ENCODE measurements around the gene SCO1.

SCO1 gene

DNA sequence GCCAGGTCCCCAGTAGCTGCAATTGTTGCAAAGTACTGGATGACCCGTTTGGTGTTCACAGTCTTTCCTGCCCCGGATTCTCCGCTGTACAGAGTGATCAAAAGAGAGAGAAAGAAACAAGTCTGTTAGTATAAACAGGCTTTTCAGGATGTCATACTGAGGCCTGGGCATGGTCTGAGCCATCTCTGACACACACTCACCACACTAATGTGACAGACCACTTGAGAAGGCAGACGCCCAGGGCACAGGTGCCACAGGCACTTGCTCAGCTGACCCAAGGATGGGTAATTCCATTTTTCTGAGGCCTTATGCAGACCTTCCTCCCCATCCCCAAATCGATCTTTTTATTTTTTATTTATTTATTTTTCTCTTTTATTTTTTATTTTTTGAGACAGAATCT, 47.7 kb downstream of the SCO1 start:
- no peak for DNase-seq

DNA sequence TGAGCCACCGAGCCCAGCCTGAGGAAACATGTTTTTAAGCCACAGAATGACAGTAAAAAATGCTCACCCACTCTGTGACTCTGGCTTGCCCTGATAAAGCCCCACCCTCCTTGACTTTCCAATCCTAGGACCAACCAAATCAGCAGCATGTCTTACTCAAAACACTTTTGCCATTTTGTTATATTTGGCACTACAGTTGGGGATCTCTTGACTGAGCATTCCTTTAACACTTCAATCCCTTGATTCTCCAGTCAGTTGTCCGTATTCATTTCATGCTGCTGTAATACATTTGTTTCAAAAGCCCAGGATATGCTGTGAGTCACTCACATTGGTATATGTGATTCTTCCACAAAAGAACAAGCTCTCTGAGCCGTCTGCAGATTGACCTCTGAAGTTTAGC, 48.4 kb downstream of the SCO1 start:
- DNase-seq: no peak

DNA sequence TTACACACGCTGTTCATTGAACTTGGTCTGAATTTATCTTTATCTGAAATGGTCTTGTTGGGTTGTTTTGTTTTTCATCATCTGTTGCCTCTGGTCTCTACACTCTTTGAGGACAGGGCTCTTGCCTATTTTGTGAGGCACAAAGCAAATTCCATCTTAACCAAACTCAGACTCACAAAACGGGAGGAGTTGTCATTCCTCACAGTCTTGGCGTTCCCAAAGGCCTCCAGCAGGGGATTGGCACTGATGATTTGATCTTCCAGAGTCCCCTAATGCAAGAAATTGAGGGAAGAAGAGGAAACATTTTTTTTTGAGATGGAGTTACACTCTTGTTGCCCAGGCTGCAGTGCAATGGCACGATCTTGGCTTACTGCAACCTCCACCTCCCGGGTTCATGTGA, 49.0 kb downstream of the SCO1 start:
- DNase-seq: no peak

DNA sequence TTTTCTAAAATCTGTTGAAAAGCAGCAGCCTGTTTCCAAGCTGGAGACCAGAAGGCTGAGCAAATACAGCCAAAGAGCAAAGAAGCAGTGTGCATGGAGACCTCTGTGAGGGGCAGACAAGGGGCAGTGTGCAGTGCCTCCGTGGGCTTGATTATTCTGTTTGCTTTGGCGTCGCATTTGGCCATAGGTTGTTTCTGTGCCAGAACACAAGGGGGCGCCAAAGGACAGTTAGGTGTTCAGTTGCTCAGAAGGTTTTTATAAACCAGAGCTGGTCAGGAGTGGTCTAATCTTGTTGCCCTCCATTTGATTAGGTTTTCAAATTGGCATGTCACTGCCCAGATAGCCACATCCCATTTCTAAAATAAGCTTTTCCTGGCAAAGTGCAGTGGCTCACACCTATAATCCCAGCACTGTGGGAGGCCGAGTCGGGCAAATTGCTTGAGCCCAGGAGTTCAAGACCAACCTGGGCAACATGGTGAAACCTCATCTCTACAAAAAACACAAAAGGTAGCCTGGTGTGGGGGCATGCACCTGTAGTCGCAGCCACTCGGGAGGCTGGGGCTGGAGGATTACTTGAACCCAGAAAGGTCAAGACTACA, 50.8 kb downstream of the SCO1 start:
- DNase-seq: no peak

DNA sequence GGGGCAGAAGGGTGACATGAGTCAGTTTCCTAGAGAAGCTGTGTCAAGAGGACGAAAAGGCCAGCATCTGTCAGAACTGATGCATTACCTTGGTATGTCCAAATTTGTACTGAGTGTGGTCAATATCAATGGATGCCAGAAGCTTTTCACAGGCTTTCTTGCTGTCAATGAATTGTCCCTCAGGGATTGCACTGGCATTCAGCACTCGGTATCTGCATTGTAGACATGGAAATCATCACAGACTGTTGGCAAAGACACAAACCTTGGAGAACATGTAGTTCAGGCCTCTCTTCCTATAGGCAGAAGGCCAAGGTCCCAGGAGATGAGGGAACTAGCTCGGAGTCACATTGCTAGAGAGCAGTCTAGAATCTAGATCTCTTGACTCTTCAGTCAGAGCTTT, 56.9 kb downstream of the SCO1 start:
- no peak for DNase-seq

DNA sequence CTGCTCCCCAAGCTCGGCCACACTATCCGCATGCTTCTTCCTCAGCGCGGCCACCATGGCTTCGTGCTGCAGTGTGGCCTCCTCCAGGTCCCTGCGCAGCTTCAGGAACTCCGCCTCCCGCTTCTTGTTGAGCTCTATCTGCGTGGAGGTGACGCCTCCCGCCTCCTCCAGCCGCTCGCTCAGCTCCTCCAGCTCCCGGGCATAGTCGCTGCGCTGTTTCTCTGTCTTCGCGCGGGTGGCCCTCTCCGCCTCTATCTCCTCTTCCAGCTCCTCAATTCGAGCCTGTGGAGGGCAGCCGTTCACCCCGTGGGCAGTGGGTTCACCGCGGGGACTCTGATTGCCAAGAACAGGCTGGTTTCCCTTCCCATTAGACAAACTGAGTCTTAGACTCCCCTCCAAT, 59.2 kb downstream of the SCO1 start:
- DNase-seq: no peak

DNA sequence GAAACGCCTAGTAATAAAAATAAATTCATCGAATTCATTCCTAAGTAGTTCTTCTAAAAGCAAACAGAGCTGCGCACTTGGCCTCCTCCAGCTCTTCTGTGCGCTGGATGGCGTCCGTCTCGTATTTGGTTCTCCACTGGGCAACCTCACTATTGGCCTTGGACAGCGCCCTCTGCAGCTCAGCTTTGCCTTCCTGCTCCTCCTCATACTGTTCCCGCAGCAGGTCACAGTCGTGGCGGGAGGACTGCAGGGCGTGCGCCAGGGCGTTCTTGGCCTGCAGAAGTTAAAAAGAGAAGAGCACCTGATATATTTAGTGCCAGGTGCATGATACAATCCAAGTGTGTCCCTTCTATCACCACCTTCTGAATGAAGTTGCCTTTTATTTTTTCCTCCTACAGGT, 62.0 kb downstream of the SCO1 start:
- DNase-seq: no peak

DNA sequence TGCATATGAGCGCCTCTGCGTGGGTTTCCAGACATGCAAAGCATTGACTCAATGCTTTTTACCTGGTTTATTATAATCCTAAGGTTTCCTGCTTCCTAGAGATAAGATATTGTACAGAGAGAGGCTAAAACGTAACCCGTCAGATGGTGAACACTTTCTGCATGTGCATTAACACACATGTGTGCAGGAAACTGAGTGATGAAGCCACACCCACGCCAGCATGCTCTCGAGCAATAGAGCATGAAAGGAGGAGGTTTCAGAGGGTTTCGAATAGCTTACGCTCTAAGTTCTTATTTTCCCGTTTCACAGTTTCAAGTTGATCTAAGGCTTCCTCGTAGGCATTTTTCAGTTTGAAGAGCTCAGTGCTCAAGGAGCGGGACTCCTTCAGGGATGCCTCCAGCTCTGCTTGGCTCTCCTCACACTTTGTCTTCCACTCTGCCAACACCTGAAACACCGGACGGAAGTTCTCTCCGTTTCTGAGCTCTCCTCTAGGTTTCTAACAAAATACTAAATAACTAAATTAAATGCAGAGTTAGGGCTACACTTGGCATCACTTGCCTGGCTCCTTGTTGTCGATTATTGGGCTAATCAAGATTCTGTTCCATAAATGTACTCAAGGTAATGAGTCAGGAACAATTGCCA, 63.5 kb downstream of the SCO1 start:
- no peak for DNase-seq

DNA sequence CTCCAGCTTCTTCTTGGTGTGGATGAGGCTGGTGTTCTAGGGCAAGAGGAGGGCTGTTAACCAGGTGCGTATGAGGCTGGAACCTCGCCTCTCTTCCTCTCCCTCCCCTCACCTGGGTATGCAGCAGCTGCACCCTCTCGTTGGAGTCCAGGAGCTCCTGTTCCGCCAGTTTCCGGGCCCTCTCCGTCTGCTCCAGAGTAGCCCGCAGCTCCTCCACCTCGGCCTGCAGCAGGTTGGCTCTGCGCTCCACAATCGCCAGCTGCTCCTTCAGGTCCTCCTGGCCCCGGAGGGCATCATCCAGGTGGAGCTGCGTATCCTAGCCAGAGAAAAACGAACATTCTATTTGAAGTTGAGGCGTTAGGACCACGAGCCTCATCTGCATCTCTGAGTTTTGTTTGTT, 65.6 kb downstream of the SCO1 start:
- DNase-seq: no peak

DNA sequence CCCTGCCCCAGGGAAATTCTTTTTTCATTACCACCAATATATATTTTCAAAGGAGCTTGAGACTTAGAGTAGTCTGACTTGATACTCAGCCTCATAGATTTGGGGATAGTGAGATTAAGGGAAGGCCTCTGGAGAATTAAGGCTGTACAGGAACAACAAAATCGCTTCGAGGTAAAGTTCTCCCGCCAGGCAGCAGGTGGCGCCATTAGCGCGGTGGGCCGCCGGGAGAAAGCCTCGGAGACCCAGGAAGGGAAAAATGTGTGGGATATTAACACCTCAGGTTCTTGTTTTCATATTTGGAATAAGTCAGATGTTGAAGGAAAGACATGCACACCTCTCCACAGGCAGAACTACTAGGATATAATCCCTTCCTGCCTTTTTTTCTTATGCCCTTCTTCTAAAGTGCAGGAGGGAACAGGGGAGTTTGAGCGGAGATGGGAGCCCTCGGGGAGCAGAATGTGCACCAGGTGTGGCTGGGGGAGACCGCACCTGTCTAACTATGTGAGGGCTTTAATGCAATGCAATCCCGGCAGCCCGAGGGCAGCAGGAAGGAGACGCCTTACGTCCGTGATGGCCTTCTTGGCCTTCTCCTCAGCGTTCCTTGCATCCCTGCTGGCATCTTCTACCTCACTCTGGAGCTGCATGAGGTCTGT, 66.2 kb downstream of the SCO1 start:
- DNase-seq: no peak

DNA sequence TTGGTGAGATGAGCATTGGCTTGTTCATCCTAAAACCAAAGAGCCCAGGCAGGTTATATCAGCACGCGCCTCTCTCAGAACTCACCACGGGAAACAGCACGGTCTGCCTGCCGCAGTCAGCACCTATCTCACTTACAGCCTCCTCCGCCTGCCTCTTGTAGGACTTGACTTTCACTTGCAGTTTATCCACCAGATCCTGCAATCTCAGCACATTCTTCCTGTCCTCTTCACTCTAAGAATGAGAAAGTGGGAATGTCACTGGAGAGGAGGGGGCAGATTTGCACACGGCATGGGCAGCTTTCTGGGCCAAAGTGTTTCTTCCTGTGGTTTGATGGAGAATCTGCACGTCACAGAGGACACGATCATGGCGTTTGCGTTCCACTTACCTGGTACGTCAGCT, 67.6 kb downstream of the SCO1 start:
- DNase-seq: no peak

DNA sequence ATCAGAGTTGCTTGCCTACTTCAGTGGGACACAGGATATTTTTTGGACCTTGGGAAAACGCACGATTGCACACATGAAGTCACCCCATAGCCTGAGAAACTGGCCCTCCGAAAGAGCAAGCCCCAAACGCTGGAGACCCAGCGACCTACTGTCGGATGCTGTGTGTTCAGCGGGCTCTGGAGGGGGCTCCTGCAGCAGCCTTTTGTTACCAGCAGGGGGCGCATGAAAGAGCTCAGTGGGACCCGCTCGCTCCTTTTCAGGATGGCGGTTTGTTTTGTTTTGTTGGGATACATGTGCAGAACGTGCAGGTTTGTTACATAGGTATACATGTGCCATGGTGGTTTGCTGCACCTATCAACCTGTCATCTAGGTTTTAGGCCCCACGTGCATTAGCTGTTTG, 68.6 kb downstream of the SCO1 start:
- no peak for DNase-seq

DNA sequence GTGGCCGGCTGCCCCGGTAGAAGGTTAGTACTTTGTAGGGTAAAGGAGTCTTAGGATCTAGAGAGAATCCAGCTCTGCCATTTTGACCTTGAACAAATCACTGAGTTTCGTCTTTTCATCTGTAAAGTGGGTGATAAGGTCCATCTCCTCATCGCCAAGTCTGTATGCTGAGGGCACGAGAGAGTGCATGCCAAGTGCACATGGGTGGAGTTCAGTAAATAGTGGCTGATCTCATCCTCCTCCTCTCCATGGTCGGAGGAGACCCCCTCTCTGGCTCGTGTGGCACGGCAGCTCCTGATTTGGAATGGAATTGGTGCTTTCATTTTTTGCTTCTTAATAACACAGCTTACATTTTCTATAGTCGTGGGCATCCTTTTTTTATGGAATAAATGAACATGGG, 70.9 kb downstream of the SCO1 start:
- DNase-seq: no peak

DNA sequence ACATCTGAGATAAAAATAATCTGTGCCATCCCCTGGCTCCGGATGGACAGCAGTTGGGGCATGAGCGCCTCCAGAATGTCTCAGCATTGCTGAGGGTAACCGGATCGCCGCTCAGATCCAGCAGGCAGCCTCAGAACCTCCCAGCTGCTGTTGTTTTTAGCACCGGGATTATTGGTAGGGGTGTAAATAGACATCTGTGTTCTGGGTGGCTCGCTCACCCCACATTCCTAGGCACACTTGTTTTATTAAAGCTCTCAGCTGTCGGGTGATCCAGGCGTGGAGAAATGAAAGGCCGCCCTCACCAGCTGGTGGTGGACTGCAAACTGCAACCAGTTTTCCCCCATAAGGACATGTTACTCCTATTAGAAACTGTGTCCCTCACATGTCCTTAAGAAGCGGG, 72.4 kb downstream of the SCO1 start:
- no peak for DNase-seq

DNA sequence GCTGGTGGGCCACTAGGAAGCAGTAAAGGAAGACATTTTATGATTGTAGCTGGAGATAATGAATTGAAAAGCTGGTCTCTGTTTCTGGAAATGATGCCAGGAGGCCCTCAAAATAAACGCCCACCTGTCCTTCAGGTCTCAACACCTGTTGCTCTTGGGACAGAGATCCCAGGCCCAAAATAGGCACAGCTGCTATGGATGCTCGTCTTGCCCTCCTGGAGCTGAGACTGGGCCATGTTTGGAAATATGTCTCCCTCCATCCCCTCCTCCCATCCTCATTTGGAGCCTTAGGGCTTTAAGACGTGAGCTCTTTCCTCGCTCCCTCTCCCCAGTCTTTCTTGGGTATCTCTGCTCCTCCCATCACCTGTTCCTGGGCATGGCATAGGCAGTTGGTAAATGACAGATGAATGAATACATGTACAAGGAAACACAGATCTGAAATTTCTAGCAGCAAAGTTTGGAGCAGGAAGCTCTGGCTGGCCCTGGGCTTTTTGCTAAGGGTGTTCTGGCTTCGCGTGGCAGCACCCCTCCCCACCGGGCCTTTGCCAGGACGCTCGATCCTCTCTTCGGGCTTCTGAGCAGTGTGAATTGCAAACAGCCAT, 73.5 kb downstream of the SCO1 start:
- no peak for DNase-seq

DNA sequence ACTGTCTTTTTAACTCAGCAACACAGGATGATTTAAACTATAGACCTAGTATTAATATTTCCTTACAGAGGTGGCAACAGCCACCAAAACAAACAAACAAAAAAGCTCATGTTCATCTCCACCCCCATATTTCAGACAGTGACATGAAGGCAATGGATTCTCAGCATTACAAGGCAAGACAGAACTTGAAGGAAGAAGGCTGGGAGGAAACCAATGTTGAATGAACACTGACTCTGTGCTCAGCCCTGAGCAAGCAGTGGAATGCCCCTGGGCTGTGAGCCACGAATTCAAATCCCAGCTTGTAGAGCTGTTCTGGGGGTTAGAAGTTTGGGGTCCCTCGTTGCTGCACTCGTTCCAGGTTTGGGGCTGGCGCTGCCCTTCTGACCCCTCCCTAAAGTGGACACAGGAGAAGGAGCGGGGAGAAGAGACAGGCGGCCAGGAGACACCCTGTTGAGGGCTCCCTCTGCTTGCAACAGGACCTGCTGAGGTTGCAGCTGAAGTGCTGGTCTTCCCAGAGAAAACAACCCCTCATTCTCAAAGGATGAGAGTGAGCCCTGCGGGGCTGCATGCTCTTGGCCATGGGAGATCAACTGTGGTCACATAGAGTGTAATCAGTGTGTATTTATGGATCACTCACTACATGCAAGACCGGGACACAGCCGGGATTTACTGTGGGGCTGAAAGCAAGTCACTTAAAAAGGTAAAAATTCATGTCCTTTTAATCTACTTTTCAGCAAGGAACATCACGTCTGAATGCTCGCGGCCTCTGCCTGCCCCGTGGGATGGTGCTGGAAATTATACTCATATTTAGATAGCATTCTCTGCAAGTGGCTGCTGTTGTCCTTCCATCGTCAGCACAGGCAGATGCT, 74.5 kb downstream of the SCO1 start:
- no peak for DNase-seq
